ENCODE data around the gene TSHZ2.
"Not testable (repeated sequence)": the region's sequence is repeated elsewhere in the genome, so short reads cannot be mapped to it uniquely, and the experiment has no call there.

DNA sequence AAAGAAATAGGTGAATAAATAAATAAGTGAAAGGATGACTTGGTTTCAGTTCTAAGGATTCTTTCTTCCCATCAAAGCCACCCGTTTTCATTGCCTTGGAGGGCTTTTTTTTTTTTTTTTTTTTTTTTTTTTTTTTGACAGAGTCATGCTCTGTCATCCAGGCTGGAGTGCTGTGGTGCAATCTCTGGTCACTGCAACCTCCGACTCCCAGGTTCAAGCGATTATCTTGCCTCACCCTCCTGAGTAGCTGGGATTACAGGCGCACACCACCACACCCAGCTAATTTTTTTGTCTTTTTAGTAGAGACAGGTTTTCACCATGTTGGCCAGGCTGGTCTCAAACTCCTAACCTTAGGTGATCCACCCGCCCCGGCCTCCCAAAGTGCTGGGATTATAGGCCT, 351.3 kb downstream of the TSHZ2 start:
- TF ChIP-seq, protein P1, sequence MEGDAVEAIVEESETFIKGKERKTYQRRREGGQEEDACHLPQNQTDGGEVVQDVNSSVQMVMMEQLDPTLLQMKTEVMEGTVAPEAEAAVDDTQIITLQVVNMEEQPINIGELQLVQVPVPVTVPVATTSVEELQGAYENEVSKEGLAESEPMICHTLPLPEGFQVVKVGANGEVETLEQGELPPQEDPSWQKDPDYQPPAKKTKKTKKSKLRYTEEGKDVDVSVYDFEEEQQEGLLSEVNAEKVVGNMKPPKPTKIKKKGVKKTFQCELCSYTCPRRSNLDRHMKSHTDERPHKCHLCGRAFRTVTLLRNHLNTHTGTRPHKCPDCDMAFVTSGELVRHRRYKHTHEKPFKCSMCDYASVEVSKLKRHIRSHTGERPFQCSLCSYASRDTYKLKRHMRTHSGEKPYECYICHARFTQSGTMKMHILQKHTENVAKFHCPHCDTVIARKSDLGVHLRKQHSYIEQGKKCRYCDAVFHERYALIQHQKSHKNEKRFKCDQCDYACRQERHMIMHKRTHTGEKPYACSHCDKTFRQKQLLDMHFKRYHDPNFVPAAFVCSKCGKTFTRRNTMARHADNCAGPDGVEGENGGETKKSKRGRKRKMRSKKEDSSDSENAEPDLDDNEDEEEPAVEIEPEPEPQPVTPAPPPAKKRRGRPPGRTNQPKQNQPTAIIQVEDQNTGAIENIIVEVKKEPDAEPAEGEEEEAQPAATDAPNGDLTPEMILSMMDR (IDR thresholded peaks at IDR 0.05; ENCODE audit: poor library complexity), result not testable (repeated sequence)
- TF ChIP-seq EZH2 (IDR thresholded peaks at IDR 0.05; ENCODE audit: borderline replicate concordance); EZH2phosphoT487 (IDR thresholded peaks at IDR 0.05; ENCODE audit: low read depth, severe bottlenecking, unreplicated experiment): not testable (repeated sequence)
